Prostate gland (tissue), 2 donors: ENCODE data around the gene STOX2.

ENCODE experiments used
- POLR2A ChIP-seq: fragments of 450-650 bp; IDR thresholded peaks from one replicate; pipeline ENCODE4 v1.6.1; 2016; ENCODE audit warnings: antibody characterized with exemption, mild to moderate bottlenecking
- TF ChIP-seq, protein P1 (sequence below), 4 experiments: fragments of 200-600 bp in 2 of 4; fragments of 450-650 bp in 2 of 4; sonication (generic) in 2 of 4; IDR thresholded peaks; 1 replicate in 3 of 4; 2 replicates in 1 of 4; pipeline ENCODE4 v1.5.1; 2016 to 2019; ENCODE audit warnings: antibody characterized with exemption in 4 of 4, mild to moderate bottlenecking in 2 of 4, moderate library complexity in 2 of 4

DNA sequence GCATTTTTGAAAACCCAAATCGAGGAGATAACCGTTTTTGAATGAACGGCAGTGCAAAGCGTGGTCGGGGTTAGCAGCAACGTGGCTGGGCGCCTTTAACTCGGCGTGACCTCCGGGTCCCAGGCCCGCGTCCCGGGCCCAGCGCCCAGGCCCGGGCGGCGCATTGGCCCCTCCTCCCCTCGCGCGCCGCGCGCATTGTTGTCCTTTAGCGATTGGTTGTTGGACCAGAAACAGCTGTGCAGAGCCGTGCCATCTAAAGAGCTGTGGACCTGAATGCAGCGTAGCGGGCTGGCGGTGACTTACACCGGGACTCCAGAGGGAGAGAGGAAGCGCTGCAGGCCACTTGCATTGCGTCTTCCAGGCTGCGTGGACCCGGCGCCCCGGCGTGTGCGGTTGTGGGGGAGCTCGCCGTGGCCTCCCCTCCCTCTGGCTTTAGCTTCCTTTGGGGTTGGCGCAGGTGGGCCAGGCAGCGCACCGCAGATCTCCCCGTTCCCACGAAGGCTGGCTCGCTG lies at the start of gene STOX2:
- TF ChIP-seq, protein P1, sequence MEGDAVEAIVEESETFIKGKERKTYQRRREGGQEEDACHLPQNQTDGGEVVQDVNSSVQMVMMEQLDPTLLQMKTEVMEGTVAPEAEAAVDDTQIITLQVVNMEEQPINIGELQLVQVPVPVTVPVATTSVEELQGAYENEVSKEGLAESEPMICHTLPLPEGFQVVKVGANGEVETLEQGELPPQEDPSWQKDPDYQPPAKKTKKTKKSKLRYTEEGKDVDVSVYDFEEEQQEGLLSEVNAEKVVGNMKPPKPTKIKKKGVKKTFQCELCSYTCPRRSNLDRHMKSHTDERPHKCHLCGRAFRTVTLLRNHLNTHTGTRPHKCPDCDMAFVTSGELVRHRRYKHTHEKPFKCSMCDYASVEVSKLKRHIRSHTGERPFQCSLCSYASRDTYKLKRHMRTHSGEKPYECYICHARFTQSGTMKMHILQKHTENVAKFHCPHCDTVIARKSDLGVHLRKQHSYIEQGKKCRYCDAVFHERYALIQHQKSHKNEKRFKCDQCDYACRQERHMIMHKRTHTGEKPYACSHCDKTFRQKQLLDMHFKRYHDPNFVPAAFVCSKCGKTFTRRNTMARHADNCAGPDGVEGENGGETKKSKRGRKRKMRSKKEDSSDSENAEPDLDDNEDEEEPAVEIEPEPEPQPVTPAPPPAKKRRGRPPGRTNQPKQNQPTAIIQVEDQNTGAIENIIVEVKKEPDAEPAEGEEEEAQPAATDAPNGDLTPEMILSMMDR (IDR thresholded peaks at IDR 0.05): no peak
- peak; percentile 42 for TF ChIP-seq POLR2A
